IPS DF 6.9 (cell line): ENCODE data around the gene TMX1.

Source experiments
- DNase-seq: peaks from one replicate; pipeline ENCODE4 v3.0.0-alpha.2; 2013; ENCODE audit warnings: low read depth, low spot score
- H3K27ac ChIP-seq: one replicate; pipeline ENCODE4 v1.5.1; 2013; ENCODE audit warnings: low read length, control low read depth
- H3K27me3 ChIP-seq: 2 replicates; pipeline ENCODE4 v1.6.1; 2013; ENCODE audit warnings: mild to moderate bottlenecking, low read length; ENCODE audit not compliant: control insufficient read depth, insufficient read depth
- H3K36me3 ChIP-seq: 2 replicates; pipeline ENCODE4 v1.6.1; 2013; ENCODE audit warnings: low read length; ENCODE audit not compliant: control insufficient read depth, insufficient read depth
- H3K4me1 ChIP-seq: 2 replicates; pipeline ENCODE4 v1.6.1; 2013; ENCODE audit warnings: low read length; ENCODE audit not compliant: control insufficient read depth, insufficient read depth
- H3K4me3 ChIP-seq: 2 replicates; pipeline ENCODE4 v1.5.1; 2013; ENCODE audit warnings: mild to moderate bottlenecking, low read length
- H3K9me3 ChIP-seq: 2 replicates; pipeline ENCODE4 v1.6.1; 2013; ENCODE audit warnings: low read length, inconsistent platforms; ENCODE audit not compliant: control insufficient read depth, insufficient read depth
- WGBS: extraction: QIAGEN DNeasy Blood & Tissue Kit; methylation state at CpG from one replicate; pipeline ENCODE4 v1.1.7; 2013; ENCODE audit warnings: mixed read lengths, missing lambda C conversion rate; ENCODE audit not compliant: insufficient read length, insufficient coverage; 5-methylcytosine and 5-hydroxymethylcytosine counted together

TMX1 gene

GRCh38 chr14:51262868-51263267 lies 22.8 kb downstream of the TMX1 start:
- Histone ChIP-seq H3K27me3 (no peaks in the 10 kb centered on the region), H3K9me3 (no peaks in the 10 kb centered on the region), H3K4me1 (no peaks in the 10 kb centered on the region), H3K4me3 (no peak overlapping the region), H3K36me3 (peaks cover 3% of the 10 kb centered on the region; the same call in 1 of the 2 replicates), H3K27ac (no peak overlapping the region)
- no CpG with 5 or more reads among the region's 2 CpGs for WGBS
- DNase-seq: no peak

DNA sequence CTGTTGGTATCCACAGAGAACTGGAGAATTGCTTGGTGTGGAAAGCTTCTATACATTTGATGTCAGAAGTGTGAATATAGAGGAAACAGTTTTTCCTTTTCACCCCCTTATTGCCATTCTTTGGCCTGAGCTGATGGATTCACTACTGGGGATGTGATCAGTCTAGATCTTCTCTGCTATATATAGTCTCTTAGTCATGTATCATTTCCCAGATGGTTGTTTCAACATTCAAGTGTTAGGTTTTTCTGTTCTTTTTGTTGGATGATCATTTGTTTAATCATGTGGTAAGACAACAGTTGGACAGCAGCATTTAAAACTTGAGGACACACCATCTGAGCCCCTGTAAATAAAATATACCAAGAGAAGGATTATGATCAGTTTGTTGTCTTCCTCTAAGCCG lies 29.6 kb downstream of the TMX1 start:
- Histone ChIP-seq H3K4me1 (0 out of 2 replicates have a peak, but pooled peaks cover under 1% of the 10 kb centered on the region), H3K9me3 (no peaks in the 10 kb centered on the region), H3K4me3 (no peak overlapping the region), H3K27ac (no peak overlapping the region), H3K36me3 (no peaks in the 10 kb centered on the region; the same call in 1 of the 2 replicates), H3K27me3 (no peaks in the 10 kb centered on the region)
- DNase-seq: no peak
- WGBS: no CpG with 5 or more reads among the region's 1 CpG

DNA sequence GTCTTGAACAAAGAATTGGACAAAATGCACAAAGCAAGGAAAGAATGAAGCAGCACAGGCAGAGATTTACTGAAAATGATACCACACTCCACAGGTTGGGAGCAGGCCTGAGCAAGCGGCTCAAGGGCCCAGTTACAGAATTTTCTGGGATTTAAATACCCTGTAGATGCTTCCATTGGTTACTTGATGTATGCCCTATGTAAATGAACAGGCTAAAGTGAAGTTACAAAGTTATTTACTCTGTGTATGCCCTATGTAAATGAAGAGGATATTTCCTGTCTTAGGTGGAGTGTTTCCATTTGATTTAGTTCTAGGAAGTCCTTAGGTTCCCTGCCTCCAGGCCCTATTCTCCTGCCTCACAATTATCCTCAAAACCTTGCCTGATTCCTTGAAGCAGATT lies 36.6 kb downstream of the TMX1 start:
- Histone ChIP-seq H3K4me3 (no peak overlapping the region), H3K4me1 (0 out of 2 replicates have a peak, but pooled peaks cover 1% of the 10 kb centered on the region), H3K27ac (no peak overlapping the region), H3K9me3 (no peaks in the 10 kb centered on the region), H3K27me3 (no peaks in the 10 kb centered on the region), H3K36me3 (no peaks in the 10 kb centered on the region; the same call in 1 of the 2 replicates)
- WGBS: no CpG with 5 or more reads among the region's 1 CpG
- DNase-seq: no peak

GRCh38 chr14:51277753-51278415 lies 37.8 kb downstream of the TMX1 start:
- H3K27me3 ChIP-seq: no peaks in the 10 kb centered on the region
- no peak overlapping the region for H3K4me3 ChIP-seq
- no peak overlapping the region for H3K27ac ChIP-seq
- 0 out of 2 replicates have a peak, but pooled peaks cover 1% of the 10 kb centered on the region for H3K4me1 ChIP-seq
- H3K36me3 ChIP-seq: no peaks in the 10 kb centered on the region; the same call in 1 of the 2 replicates
- no peaks in the 10 kb centered on the region for H3K9me3 ChIP-seq
- DNase-seq: no peak
- no CpG with 5 or more reads among the region's 4 CpGs for WGBS

GRCh38 chr14:51282517-51282916 lies 42.5 kb downstream of the TMX1 start:
- no peak overlapping the region for H3K27ac ChIP-seq
- no peaks in the 10 kb centered on the region for H3K4me1 ChIP-seq
- H3K9me3 ChIP-seq: no peaks in the 10 kb centered on the region
- no CpG with 5 or more reads among the region's 2 CpGs for WGBS
- DNase-seq: no peak
- H3K27me3 ChIP-seq: no peaks in the 10 kb centered on the region
- no peaks in the 10 kb centered on the region for H3K36me3 ChIP-seq
- no peak overlapping the region for H3K4me3 ChIP-seq

DNA sequence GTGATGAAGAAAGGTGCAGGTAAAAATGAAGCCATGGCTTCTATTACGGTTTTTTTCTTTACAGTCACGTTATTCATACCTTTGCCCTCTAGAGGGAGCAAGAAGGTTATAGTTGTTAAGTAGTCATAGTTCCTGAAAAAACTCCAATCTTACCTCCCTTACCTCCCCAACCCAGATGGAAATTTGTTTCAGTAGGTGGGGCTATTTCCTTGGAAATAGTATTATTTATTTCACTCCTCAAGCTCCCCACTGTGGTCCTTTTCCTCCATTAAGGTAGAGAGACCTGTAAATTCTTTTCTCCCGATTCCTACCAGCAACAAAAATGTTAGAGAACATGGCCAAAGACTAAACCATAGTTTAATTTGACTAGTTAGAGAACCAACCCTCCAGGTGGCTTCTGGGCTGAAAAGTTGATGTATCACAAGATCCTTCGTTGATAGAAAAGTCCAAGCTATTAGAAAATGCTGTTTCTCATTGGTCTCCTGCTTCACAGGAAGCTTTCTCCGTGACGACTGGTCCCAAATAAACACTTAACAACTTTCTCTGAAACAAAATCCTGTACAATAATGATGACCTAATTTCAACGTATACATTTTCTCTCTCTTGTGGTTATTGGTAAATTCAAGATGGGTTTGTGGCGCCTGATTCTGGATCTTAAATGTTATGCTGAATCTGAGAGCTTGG lies 43.5 kb downstream of the TMX1 start:
- peak; percentile 22 for DNase-seq
- no peak overlapping the region for H3K4me3 ChIP-seq
- WGBS: 100% methylated on average over 1 of the region's 8 CpGs
- no peaks in the 10 kb centered on the region for H3K9me3 ChIP-seq
- no peaks in the 10 kb centered on the region for H3K27me3 ChIP-seq
- no peaks in the 10 kb centered on the region for H3K4me1 ChIP-seq
- H3K36me3 ChIP-seq: no peaks in the 10 kb centered on the region
- no peak overlapping the region for H3K27ac ChIP-seq

DNA sequence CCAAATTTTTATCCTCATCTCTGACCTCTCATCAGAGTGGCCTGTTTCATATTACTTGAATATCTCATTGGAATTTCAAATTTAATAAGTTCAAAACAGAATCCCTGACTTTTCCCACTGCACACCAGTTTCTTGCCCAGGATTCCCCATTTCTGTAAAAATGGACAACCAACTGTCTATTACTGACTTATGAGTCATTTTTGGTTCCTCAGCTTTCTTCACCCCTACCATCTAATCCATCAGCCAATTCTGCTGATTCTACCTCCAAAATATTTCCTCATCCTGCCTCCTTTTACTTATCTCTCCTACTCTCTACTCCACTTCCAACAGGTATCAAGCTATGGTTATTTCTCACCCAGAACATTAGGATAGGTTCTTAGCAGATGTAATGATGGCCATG lies 44.2 kb downstream of the TMX1 start:
- Histone ChIP-seq H3K27ac (no peak overlapping the region), H3K27me3 (no peaks in the 10 kb centered on the region), H3K4me1 (no peaks in the 10 kb centered on the region), H3K9me3 (no peaks in the 10 kb centered on the region), H3K4me3 (no peak overlapping the region), H3K36me3 (no peaks in the 10 kb centered on the region)
- no peak for DNase-seq

- no peaks in the 10 kb centered on the region for H3K9me3 ChIP-seq
- no peaks in the 10 kb centered on the region for H3K4me1 ChIP-seq
- H3K36me3 ChIP-seq: no peaks in the 10 kb centered on the region
- no CpG with 5 or more reads among the region's 1 CpG for WGBS
- H3K4me3 ChIP-seq: no peak overlapping the region
- H3K27me3 ChIP-seq: no peaks in the 10 kb centered on the region
- no peak overlapping the region for H3K27ac ChIP-seq
- no peak for DNase-seq
These were observed 45.1 kb downstream of the TMX1 start for GRCh38 chr14:51285120-51285519.

GRCh38 chr14:51289169-51289568 lies 49.1 kb downstream of the TMX1 start:
- DNase-seq: no peak
- H3K9me3 ChIP-seq: no peaks in the 10 kb centered on the region
- no peak overlapping the region for H3K27ac ChIP-seq
- no peaks in the 10 kb centered on the region for H3K27me3 ChIP-seq
- H3K36me3 ChIP-seq: peaks cover 2% of the 10 kb centered on the region; the same call in 1 of the 2 replicates
- H3K4me3 ChIP-seq: no peak overlapping the region
- H3K4me1 ChIP-seq: no peaks in the 10 kb centered on the region

GRCh38 chr14:51290132-51290531 lies 50.1 kb downstream of the TMX1 start:
- DNase-seq: no peak
- WGBS: no CpG with 5 or more reads among the region's 1 CpG
- no peaks in the 10 kb centered on the region for H3K9me3 ChIP-seq

GRCh38 chr14:51291016-51291415 lies 51.0 kb downstream of the TMX1 start:
- Histone ChIP-seq H3K9me3 (no peaks in the 10 kb centered on the region), H3K4me1 (no peaks in the 10 kb centered on the region), H3K27ac (no peak overlapping the region), H3K4me3 (no peak overlapping the region), H3K36me3 (peaks cover 2% of the 10 kb centered on the region; the same call in 1 of the 2 replicates), H3K27me3 (no peaks in the 10 kb centered on the region)
- no peak for DNase-seq
- no CpG with 5 or more reads among the region's 4 CpGs for WGBS

More at GRCh38 chr14:51290132-51290531, 50.1 kb downstream of the TMX1 start:
- H3K27ac ChIP-seq: no peak overlapping the region
- H3K27me3 ChIP-seq: no peaks in the 10 kb centered on the region
- no peak overlapping the region for H3K4me3 ChIP-seq
- H3K36me3 ChIP-seq: peaks cover 2% of the 10 kb centered on the region; the same call in 1 of the 2 replicates
- no peaks in the 10 kb centered on the region for H3K4me1 ChIP-seq
